ENCODE measurements around the gene TBL3.

DNA sequence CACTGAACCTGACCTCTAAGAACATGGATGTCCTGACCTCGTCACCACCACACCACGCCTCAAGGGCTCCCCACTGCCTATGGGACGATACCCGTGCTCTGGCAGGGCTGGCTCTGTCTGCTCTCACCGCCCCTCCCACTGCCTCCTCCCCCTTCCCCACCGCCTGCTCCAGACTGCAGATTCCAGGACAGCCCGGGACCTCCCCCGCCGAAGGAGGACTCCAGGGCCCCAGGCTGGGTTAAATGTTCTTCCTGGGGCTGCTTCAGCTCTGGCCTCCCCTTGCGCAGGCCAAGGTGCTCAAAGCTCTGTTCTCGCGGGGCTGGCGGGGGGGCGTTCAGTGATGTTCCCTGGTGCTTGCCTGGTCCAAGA lies 50.9 kb downstream of the TBL3 start:
- no peak for TF ChIP-seq TAF1 (IDR thresholded peaks at IDR 0.05; ENCODE audit: low read depth)
- TF ChIP-seq EP300 (IDR thresholded peaks at IDR 0.05; ENCODE audit: borderline replicate concordance): no peak
- no peak for TF ChIP-seq EGR1 (IDR thresholded peaks at IDR 0.05)
- TF ChIP-seq, protein P1, sequence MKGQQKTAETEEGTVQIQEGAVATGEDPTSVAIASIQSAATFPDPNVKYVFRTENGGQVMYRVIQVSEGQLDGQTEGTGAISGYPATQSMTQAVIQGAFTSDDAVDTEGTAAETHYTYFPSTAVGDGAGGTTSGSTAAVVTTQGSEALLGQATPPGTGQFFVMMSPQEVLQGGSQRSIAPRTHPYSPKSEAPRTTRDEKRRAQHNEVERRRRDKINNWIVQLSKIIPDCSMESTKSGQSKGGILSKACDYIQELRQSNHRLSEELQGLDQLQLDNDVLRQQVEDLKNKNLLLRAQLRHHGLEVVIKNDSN (IDR thresholded peaks at IDR 0.05): no peak
- TF ChIP-seq, protein P2, sequence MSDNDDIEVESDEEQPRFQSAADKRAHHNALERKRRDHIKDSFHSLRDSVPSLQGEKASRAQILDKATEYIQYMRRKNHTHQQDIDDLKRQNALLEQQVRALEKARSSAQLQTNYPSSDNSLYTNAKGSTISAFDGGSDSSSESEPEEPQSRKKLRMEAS (IDR thresholded peaks at IDR 0.05): no peak
- no peak for TF ChIP-seq CREB1 (IDR thresholded peaks at IDR 0.05; ENCODE audit: low read depth)
- TF ChIP-seq TEAD4 (IDR thresholded peaks at IDR 0.05): no peak
- no peak for TF ChIP-seq YY1 (IDR thresholded peaks at IDR 0.05; ENCODE audit: low read depth)
- TF ChIP-seq CEBPB (IDR thresholded peaks at IDR 0.05): no peak
- no peak for TF ChIP-seq FOXM1 (IDR thresholded peaks at IDR 0.05; ENCODE audit: borderline replicate concordance, low read depth)
- TF ChIP-seq, protein P3, sequence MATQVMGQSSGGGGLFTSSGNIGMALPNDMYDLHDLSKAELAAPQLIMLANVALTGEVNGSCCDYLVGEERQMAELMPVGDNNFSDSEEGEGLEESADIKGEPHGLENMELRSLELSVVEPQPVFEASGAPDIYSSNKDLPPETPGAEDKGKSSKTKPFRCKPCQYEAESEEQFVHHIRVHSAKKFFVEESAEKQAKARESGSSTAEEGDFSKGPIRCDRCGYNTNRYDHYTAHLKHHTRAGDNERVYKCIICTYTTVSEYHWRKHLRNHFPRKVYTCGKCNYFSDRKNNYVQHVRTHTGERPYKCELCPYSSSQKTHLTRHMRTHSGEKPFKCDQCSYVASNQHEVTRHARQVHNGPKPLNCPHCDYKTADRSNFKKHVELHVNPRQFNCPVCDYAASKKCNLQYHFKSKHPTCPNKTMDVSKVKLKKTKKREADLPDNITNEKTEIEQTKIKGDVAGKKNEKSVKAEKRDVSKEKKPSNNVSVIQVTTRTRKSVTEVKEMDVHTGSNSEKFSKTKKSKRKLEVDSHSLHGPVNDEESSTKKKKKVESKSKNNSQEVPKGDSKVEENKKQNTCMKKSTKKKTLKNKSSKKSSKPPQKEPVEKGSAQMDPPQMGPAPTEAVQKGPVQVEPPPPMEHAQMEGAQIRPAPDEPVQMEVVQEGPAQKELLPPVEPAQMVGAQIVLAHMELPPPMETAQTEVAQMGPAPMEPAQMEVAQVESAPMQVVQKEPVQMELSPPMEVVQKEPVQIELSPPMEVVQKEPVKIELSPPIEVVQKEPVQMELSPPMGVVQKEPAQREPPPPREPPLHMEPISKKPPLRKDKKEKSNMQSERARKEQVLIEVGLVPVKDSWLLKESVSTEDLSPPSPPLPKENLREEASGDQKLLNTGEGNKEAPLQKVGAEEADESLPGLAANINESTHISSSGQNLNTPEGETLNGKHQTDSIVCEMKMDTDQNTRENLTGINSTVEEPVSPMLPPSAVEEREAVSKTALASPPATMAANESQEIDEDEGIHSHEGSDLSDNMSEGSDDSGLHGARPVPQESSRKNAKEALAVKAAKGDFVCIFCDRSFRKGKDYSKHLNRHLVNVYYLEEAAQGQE (IDR thresholded peaks at IDR 0.05; ENCODE audit: low read depth): no peak
- TF ChIP-seq RAD21 (IDR thresholded peaks at IDR 0.05; ENCODE audit: low read depth): no peak
